GM10266 (cell line): ENCODE data around the gene SBK3.

ENCODE experiments used
- DNase-seq: peaks from one replicate; pipeline ENCODE4 v3.0.0; 2012; ENCODE audit errors: extremely low spot score
- CTCF ChIP-seq: IDR thresholded peaks from 2 replicates; pipeline ENCODE4 v1.5.1; 2012; ENCODE audit warnings: mild to moderate bottlenecking, low read depth; ENCODE audit not compliant: control insufficient read depth, insufficient read depth; ENCODE audit errors: missing control alignments

The SBK3 gene

GRCh38 chr19:55491546-55492360 lies 53.6 kb downstream of the SBK3 start:
- TF ChIP-seq CTCF = no peak
- DNase-seq = no peak
